ENCODE measurements around the gene S100A6.
"Not testable (repeated sequence)": the region's sequence is repeated elsewhere in the genome, so short reads cannot be mapped to it uniquely, and the experiment has no call there.

Gene S100A6

DNA sequence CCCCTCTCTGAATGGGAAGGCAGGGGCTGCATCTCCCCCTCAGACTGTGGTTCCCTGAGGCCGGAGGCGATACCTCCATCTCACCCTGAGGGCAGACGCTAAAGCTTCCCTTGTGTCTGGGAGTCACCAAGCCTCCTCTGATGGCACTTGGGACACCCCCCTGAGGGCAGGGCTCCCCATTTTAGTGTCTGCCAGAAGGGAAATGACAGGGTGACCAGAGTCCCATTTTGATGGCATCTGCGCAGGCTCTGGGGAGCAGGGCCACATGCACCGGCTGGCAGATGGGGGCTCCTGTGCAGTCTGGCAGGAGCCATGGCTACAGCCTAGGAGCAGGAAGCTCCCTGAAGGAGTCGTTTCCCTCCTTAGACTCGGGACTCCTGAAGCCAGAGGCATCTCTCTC, 28.2 kb upstream of the S100A6 start:
- no peak for DNase-seq (ENCODE audit: low spot score)

DNA sequence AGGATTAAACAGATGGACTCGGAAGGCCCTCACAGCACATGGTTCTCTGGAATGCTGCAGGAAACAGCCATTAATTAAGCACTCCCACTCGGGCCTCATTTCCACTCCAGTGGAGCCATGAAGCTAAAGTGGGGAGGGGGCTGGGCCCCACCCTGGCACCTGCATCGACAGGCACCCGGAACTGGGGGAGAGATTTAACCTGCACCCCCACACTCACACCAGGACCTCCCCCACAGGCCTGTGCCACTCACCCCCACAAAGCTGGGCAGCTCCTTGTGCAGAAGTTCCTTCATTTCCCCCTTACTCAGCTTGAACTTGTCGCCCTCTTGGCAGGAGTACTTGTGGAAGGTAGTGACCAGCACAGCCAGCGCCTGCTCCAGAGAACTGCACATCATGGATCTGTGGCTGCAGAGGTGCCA, 27.7 kb upstream of the S100A6 start:
- DNase-seq (ENCODE audit: low spot score): no peak

DNA sequence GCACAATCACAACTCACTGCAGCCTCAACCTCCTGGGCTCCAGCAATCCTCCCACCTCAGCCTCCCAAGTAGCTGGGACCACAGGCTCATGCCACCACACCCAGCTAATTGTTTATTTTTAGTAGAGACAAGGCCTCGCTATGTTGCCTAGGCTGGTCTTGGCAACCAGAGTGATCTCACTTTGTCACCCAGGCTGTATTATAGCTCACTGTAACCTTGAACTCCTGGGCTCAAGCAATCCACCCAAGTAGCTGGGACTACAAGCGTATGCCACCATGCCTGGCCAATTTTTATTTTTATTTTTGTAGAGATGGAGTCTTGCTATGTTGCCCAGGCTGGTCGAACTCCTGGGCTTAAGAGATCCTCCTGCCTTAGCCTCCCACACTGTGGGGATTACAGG, 26.2 kb upstream of the S100A6 start:
- not testable (repeated sequence) for DNase-seq (ENCODE audit: low spot score)

DNA sequence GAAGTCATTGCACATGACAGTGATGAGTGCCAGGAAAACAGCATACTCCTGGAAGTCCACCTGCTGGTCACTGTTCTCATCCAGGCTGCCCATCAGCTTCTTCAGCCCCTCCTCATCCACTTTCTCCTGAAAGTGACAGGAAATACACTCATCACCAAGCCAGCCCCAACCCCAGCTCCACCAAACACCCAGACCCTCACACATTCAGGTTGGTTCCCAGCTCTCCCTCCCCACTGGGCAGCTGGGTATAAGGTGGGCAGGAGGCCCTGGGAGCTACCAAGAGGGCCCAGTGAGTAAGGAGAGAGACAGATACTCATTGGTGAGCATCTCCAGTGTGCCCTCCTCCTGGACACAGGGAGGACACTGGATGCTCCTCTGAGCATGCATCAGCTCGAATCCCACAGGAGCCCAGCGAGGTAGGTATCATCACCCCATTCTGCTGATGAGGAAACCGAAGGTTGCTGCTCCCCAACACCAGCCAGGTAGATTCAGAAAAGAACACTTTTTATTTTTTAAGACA, 25.7 kb upstream of the S100A6 start:
- no peak for DNase-seq (ENCODE audit: low spot score)

DNA sequence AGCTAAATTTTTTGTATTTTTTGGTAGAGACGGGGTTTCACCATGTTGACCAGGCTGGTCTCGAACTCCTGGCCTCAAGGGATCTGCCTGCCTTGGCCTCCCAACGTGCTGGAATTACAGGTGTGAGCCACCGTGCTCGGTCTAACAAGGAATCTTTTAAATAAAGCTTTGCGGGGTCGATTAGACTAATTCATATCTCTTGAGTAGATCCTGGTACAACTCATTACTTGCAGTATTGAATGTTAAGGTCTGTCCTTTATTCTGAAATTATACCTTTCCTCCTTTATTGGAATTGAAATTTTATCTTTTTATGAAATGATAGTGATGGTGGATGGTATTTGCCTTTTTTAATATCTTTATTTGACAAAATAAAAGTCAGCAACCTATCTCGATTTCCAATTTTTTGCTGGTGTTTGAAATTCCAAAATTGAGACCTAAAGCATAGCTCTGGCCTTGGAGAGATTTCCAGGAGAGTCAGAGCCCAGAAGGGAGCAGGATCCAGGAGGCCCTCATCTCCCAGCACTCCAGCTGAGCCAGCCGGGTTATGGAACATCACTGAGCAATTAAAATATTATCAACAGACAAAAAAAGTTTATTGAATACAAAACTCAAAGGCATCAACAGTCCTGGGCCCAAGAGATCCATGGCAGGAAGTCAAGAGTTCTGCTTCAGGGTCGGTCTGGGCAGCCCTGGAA, 25.1 kb upstream of the S100A6 start:
- DNase-seq (ENCODE audit: low spot score): no peak

DNA sequence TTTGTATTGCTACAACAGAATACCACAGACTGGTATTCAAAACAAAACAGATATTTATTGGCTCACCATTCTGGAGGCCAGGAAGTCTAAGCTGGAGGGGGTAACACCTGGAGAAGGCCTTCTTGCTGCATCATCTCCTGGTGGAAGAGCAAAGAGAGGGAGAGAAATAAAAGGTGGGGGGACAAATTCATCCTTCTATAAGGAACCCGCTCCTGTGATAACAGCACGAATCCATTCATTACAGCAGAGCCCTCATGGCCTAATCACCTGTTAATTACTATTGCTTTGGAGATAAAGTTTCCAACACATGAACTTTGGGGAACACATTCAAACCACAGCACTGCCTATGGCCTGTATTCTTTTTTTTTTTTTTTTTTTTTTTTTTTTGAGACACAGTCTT, 24.4 kb upstream of the S100A6 start:
- DNase-seq (ENCODE audit: low spot score): no peak

DNA sequence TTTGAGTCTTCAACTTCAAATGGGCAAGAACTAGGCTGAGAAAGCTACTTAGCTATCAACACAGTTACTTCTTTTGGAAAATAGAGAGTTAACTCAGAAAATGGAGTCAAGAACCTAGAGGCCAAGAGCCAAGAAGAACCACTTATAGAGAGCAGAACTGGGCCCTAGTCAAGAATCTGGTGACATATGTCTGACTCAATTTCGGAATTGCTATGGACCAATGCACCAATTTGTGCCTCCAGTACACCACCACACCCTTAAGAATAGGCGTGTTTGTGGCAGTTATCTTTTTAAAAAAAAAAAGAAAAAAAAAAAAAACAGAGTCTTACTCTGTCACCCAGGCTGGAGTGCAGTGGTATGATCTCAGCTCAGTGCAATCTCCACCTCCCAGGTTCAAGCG, 22.1 kb upstream of the S100A6 start:
- no peak for DNase-seq (ENCODE audit: low spot score)

DNA sequence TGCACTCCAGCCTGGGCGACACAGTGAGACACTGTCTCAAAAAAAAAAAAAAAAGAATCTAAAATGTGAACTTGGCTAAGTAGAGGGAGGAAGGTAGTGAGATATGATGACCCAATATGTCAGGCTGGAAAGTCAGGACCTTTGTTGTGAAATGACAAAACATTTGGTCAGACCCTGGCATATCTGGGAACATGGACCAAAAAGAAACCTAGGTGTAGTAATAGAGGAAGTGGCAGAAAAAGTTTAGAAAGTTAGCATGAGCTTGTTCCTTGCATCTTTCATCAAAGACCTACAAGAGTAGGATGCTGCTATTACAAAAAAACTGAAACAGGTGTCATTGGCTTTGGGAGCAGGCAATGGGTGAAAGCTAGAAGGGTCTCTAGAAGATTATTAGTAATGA, 20.6 kb upstream of the S100A6 start:
- no peak for DNase-seq (ENCODE audit: low spot score)

DNA sequence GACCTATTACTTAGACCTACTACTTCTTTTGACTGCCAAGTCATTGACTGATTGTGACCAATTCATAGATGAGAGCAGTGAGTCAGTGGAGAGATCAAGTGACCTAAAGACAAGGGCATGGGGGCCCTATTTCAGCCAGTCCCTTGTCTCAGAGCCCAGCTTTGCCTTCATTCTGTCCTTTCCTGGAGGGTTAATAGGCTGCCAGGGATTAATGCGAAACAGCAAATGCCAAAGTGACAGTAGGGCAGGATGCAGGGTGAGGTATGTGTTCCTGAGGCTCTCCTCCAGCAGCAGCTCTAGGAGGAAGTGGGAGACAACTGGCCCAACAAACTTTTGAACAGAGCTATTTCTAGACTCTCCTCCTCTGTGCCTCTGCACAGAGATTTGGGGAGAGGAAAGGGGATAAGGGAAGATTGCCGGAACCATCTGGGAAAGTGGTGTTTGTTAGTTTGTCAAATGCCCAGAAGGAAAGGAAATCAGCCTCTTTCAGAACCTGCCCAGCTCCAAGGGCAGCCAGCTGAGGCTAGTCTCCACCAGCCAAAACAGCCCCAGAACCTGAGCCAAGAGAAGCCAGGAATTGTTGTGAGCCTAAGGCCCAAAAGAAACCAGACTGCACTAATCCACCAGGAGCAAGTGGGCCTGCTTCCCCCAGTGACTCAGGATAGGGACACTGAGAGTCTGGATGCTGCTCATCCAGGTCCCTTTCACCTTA, 18.2 kb upstream of the S100A6 start:
- DNase-seq (ENCODE audit: low spot score): no peak

DNA sequence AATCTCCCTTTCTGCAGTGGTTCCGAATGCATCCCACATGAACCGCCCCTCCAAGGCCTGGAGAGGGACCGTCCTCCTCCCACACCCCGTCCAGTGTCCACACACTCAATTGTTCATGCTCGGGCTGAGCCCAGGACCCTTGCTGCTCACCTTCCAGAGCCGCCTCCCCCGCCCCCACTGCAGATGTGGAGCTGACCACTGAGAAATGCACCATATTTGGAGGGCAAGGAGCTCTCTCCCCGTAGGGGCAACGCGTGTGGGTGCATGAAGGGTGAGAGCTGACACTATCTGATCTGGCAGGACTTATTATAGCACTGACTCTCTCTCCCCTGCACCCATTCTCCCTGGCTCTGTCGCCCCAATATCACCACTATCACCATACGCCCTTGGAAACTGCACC, 17.3 kb upstream of the S100A6 start:
- no peak for DNase-seq (ENCODE audit: low spot score)

DNA sequence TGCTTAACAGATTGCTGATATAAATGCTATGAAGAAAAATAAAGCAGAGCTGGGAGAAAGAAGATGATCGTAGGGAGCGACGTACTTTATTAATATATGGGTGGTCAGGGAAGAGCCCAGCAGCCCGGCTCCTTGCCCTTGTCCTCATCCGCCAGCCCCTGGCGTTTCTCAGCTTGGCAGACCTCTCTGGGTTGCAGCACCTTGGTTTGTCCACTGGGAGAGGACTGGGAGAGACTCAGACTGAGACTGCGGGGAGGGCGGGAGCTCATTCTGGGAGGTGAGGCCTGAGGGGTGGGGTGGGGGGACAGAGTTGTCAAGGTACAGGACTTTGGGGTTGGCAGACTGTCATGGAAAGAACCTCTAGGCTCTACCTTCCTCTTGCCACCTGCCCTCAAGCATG, 16.5 kb upstream of the S100A6 start:
- no peak for DNase-seq (ENCODE audit: low spot score)

DNA sequence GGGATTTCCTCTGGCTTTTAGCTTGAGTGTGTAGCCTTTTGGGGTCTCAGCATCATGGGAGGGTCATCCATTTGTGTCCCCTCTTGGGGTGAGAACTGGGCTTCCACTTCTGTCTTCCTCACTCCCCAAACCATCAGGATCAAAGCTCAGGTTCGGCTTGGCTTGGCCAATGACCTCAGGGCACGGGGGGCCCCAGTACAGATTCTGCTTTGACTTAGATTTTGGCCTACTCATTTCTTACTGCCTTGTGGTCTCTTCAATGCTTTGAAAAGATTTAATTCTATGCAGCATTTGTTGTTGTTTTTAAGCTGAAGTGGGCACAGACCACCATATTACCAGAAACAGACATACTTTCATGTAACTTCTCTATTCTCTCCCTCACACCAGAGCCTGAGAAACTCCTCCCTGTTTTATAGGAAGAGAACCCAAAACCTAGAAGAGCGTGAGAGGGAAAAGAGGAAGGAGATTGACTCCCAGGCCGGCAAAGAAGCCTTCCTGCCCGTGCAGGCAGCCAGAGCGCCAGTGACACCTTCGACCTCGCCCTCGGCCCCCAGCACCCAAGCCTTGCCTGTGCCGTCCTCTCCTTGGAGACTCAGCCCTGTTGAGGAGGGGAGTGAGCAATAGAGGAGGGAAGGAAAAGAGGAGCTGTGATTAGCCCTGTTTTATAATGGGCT, 15.2 kb upstream of the S100A6 start:
- no peak for DNase-seq (ENCODE audit: low spot score)

DNA sequence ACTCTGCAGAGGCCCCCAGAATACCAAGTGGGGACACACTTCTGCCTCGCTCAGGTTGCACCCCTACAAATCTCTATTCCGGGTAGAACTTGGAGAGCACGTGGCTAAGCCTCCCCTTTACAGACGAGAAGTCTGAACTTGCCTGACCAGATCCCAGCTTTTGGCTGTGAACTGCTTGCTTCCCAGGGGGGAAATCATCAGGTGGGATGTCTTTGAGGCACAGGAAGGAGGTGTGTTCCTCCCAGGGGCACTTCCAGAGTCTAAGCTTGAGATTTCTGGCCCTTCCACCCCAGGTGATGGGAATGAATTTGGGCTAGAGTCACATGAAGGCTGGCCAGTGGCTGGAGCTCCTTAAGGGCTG, 14.6 kb upstream of the S100A6 start:
- no peak for DNase-seq (ENCODE audit: low spot score)

DNA sequence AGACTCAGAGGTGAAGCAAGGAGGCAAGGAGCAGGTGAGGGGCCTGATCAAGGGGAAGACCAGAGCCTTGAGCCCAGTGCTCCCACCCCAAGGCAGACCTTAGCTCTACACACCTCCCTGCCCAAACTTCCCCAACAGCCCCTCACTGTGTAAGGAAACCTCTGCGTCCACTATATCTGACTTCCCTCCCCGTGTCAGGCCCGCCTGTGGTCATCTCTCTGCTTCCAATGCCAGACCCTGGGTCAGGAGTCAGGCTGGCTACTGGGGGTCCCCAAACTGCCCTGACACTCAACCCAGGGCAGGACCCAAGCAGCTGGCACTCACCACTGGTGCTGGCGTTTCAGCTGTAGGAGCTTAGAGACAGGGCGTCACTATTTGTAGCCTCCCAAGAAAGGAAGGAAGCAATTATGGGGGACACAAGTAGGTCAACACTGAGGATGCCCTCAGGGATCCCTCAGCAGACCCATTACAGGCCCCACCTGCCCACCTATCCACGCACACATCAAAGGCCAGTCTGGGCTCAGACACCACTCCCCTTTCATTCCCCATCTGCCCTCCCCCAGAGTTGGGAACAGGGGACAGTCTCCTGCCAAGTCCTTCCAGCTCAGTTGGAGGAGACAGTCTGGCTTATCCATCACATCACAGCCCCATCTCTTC, 14.1 kb upstream of the S100A6 start:
- DNase-seq (ENCODE audit: low spot score): no peak

DNA sequence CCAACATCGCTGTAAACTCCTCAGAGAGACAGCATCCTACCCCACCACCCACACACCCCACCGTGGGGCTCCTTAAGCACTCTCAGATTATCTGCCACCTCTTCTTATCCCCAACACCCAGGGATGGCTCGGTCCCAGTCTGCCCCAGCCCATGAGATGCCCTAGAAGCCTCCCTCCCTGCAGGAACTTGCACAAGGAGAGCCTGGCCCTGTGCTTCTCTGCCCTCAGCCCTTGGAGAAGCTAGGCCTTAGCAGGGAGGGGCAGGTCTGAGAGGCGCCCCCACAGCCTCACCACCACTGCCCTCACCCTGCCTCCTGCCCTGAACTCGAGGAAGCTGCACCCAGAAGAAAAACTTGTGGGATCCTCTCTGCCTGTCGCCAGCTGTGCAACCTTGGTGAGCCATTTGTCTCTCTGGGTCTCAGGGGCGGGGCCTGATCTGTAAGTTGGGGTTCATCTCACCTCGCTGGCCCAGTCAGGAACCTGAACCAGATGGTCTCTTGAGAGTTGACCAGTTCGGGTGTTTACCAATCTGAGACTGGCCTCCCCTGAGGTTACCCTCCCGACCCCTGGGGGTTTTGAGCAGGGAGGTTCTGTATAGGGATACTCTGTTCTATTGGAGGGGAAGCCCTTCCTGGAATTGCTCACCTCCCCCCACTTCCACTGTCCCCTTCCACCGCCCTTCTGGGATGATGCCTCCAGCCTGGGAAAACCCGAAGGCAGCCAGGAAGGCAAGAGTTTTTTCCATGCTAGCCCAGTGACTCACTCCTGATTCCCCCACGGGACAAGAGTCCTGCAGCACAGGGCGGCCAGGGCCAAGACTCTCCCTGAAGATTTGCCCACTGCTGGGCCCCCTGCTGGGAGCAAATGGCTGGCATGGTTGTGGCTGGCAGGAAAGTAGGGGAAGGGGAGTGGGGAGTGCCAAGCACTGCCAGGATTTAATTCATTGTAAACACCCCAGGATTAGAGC, 13.2 kb upstream of the S100A6 start, which contains the start of gene S100A3:
Gene S100A3 (minus strand): TSS at position 537 of the 967 bp plus-strand sequence. CDS start 773 bp downstream, outside the sequence.
- no peak for DNase-seq (ENCODE audit: low spot score)

DNA sequence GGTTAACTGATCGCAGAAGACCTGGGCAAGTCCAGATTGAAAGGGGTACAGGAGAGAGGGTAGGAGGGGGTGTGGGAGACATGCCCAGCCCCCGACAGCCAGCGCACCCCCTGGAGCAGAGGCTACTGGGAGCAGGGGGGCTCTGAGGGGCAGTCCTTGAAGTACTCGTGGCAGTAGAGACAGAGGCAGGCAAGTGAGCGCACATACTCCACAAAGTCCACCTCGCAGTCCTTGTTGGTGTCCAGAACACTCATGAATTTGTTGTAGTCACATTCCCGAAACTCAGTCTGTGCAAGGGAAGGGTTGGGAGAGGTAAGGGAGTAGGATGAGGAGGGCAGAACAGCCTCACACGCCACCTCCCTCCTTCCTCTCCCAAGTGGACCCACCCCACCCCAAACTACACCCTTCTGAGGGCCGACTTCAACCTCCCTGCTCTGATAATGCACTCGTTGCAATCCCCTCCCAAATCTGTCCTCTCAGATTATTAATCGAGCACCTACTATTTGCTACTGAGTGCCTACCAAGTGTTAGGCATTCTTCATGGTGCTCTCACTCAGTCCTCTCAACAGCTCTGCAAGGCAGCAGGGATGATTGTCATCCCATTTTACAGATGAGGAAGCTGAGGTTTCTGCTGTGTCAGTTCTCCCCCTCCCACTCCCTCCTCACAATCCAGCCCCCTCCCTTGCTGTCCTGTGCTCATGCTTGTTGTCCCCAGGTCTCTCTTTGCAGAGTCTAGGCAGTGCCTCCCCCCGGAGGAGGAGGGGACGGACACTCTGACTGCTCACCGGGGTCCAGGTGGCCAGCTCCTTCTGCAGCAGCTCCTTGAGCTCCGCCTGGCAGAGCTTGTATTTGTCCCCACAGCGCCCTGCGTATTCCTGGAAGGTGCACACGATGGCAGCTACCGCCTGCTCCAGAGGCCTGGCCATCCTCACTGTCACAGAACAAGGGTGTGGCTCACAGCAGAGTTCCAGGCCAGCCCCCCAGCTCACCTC, 12.1 kb upstream of the S100A6 start:
- DNase-seq (ENCODE audit: low spot score): no peak

DNA sequence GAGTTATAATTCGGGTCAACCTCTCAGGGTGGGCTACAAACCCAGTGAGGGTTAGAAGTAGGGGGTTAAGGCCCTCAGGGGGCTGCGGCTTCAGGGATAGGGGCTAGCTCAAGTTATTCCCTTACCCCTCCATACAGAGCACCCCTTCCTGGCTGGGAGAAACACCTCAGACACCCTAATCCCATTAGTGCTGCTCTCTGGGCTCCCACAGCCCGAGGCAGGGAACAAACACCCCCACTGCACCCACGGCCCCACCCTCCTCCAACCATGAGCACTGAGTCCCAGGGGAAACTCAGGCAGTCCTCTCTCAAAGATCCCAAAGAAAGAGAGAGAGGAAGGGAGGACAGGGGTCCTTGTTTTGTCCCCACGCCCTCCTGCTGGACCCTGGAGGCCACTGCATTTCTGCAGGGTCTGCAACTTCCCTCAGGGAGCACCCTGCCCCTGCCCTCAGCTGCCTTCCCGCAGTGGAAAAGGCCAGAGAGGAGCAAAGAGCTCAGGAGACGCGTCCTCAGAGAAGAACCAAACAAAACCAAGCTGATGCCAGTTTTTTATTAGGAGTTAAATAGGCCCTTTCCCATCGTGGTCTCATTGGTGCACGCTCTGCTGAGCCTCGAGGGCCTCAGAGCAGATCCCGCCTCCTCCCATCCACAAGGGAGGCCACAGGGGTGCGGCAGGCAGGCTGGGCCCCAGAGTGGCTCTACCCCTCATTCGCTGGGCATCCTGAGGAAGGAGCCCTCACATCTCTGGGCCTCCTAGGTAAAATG, 11.2 kb upstream of the S100A6 start:
- no peak for DNase-seq (ENCODE audit: low spot score)

DNA sequence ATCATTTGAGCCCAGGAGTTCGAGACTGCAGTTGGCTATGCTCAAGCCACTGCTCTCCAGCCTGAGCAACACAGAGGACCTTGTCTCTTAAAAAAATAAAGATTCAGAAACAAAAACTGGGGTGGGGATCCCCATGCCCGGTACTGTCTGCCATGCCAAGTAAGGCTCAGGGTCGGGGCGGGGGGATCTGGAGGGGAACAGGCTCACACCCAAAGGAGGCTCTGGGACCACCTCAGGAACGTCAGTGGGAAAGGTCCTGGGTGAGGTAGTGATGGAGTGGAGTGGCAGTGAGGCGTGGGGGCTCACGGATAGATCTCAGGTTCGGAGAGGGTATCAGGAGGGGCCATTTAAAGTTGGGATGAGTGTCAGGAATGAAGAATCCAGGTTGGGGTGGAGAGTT, 10.6 kb upstream of the S100A6 start:
- DNase-seq (ENCODE audit: low spot score): no peak

Data from globus pallidus (tissue), 1 donor.